Esophagus squamous epithelium (tissue), 5 donors: ENCODE data around the gene PECR. TPM values are rescaled to one million over a fixed set of nuclear protein-coding genes. Genes with fewer than 3 reads are reported as not detected.
A peak's percentile ranks its signal among the peaks of the same experiment; 100 is the strongest.
"Not testable (repeated sequence)": the region's sequence is repeated elsewhere in the genome, so short reads cannot be mapped to it uniquely, and the experiment has no call there.

ENCODE experiments used
- DNase-seq: peaks from one replicate; lab custom pipeline; 2025; lab: John Stamatoyannopoulos, UW
- H3K27ac ChIP-seq, 4 donors: fragments of 200-600 bp; sonication (generic); one replicate each; pipeline ENCODE4 v1.5.1; 2016 to 2019; ENCODE audit warnings: mild to moderate bottlenecking in 1 of 4
- H3K27me3 ChIP-seq, 4 donors: fragments of 200-600 bp; sonication (generic); 1 replicate in 3 of 4; 2 replicates in 1 of 4; pipeline versions ENCODE4 v1.5.1 to v1.6.0; 2017 to 2021; ENCODE audit warnings: antibody characterized with exemption in 1 of 4
- H3K36me3 ChIP-seq, 3 donors: fragments of 200-600 bp; sonication (generic); one replicate each; pipeline ENCODE4 v1.5.1; 2016 to 2019
- H3K4me1 ChIP-seq, 3 donors: fragments of 200-600 bp; sonication (generic); one replicate each; pipeline ENCODE4 v1.5.1; 2017 to 2019
- H3K4me3 ChIP-seq, 4 donors: fragments of 200-600 bp; sonication (generic); 1 replicate in 3 of 4; 2 replicates in 1 of 4; pipeline ENCODE4 v1.5.1; 2016 to 2019; ENCODE audit warnings: mild to moderate bottlenecking in 2 of 4, moderate library complexity in 1 of 4
- H3K9me3 ChIP-seq, 3 donors: fragments of 200-600 bp; sonication (generic); one replicate each; pipeline ENCODE4 v1.5.1; 2016 to 2019
- POLR2A ChIP-seq, 4 donors: fragments of 450-650 bp; IDR thresholded peaks; one replicate each; pipeline ENCODE4 v1.6.1; 2017; ENCODE audit warnings: antibody characterized with exemption in 4 of 4, mild to moderate bottlenecking in 4 of 4, moderate library complexity in 3 of 4
- WGBS, 2 donors: methylation state at CpG; one replicate each; pipeline ENCODE4 v1.1.5; 2018; 5-methylcytosine and 5-hydroxymethylcytosine counted together
- intact Hi-C: fragments of 100-400 bp; cut with DNase I; formaldehyde crosslinking; loops from one replicate; pipeline ENCODE4 v1.15.0; 2022
- total RNA-seq, 4 donors: library from RNA; depleted of rRNA; stranded (reverse); fragments of >200 nt; gene quantifications; one replicate each; pipeline ENCODE4 v1.1.0, GENCODE V29; 2016
- TF ChIP-seq, protein P1 (sequence below), 6 experiments: fragments of 450-650 bp in 4 of 6; fragments of 200-600 bp in 2 of 6; sonication (generic) in 2 of 6; IDR thresholded peaks; one replicate each; pipeline ENCODE4 v1.5.1; 2016 to 2019; ENCODE audit warnings: antibody characterized with exemption in 6 of 6, mild to moderate bottlenecking in 4 of 6, moderate library complexity in 4 of 6
- donor health status: DM: yes; HTN: yes; CAD: no.

PECR gene
- total RNA-seq, 4 donors from 2014 or later: 1.5 to 6.8 (median 5.1) TPM

DNA sequence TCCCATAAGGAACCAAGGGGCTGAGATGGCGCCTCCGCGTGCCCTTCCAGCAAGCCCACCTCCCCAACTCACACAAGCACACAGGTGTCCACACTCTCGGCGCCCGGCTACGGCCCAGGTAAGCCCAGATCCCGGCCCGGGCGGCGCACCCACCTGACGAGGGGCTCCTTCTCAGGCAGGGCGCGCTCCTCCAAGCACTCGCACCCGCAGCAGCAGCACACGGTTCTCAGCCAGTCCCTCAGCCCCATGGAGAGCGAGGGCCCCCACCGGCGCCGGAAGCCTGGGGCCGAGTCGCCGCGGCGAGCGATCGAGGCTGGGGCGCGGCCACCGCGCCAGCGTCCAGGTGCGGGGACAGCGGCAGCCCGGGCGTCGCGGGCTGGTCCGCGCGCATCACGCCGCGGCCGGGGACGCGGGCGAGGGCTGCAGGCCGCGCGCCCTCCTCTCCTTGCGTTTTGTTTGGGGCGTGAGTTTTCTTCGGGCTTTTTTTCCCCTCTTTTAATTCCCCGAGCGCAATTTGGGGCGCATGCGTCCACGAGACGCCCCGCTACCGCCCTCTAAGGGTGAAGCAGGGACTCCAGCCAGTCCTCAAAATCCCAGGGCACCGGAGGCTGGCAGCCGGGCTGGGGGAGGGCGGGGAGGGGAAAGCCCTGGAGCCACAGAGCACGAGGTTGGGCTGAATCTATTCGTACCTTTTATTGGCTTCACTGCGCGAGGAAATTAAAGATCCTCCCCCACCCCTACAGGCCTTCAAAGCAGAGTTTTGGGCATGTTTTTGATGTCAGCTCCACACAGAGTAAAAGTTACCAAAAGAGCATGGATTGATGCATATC, 68.3 kb downstream of the PECR start, which contains the start of gene MREG:
Gene MREG, minus strand, starts transcription at position 472 of the 830 bp plus-strand sequence. Its CDS starts 224 bp downstream, at position 248.
- DNase-seq: no peak
- Histone ChIP-seq H3K4me3 (peak within 1 kb of the TSS; percentile 74 to 86 (median 82)), H3K27me3 (no peaks in the 10 kb centered on the region), H3K27ac (peak within 1 kb of the TSS; percentile 85 to 96 (median 95)), H3K4me1 (peaks cover 3 to 49% (median 6%) of the 10 kb centered on the region in 3 donors), H3K9me3 (no peaks in the 10 kb centered on the region), H3K36me3 (no peaks in the 10 kb centered on the region)
- TF ChIP-seq POLR2A (IDR thresholded peaks at IDR 0.05): peak in 1 of 4 donors; percentile 8
- TF ChIP-seq, protein P1, sequence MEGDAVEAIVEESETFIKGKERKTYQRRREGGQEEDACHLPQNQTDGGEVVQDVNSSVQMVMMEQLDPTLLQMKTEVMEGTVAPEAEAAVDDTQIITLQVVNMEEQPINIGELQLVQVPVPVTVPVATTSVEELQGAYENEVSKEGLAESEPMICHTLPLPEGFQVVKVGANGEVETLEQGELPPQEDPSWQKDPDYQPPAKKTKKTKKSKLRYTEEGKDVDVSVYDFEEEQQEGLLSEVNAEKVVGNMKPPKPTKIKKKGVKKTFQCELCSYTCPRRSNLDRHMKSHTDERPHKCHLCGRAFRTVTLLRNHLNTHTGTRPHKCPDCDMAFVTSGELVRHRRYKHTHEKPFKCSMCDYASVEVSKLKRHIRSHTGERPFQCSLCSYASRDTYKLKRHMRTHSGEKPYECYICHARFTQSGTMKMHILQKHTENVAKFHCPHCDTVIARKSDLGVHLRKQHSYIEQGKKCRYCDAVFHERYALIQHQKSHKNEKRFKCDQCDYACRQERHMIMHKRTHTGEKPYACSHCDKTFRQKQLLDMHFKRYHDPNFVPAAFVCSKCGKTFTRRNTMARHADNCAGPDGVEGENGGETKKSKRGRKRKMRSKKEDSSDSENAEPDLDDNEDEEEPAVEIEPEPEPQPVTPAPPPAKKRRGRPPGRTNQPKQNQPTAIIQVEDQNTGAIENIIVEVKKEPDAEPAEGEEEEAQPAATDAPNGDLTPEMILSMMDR (IDR thresholded peaks at IDR 0.05): peak; percentile 53 to 79 (median 70)
- WGBS, 2 donors: 0 to 6% methylated on average over 8 to 9 of the region's 70 CpGs
- intact Hi-C loops: no loop called here

DNA sequence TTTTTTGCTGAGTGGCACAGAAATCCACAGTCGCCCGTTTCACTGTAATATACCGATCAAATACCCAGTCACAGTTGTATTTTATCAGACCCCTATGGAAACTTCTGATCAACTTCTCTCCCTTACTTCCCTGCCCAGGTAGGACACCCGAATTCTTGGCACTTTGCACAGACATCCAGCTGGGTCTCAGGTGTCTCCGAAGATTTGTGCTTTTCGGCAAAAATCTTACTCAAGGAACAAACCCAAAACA, 68.9 kb downstream of the PECR start:
- TF ChIP-seq, protein P1 (IDR thresholded peaks at IDR 0.05): peak in 1 of 6 experiments; percentile 11
- TF ChIP-seq POLR2A (IDR thresholded peaks at IDR 0.05): no peak
- intact Hi-C loops: no loop called here
- Histone ChIP-seq H3K27ac (peak overlapping the region; percentile 85 to 96 (median 95)), H3K4me1 (peaks cover 4 to 51% (median 6%) of the 10 kb centered on the region in 3 donors), H3K27me3 (no peaks in the 10 kb centered on the region), H3K36me3 (no peaks in the 10 kb centered on the region), H3K9me3 (no peaks in the 10 kb centered on the region), H3K4me3 (peak overlapping the region; percentile 74 to 86 (median 82))
- DNase-seq: no peak
- WGBS, 2 donors: 5 to 18% methylated on average over 5 to 6 of the region's 6 CpGs

DNA sequence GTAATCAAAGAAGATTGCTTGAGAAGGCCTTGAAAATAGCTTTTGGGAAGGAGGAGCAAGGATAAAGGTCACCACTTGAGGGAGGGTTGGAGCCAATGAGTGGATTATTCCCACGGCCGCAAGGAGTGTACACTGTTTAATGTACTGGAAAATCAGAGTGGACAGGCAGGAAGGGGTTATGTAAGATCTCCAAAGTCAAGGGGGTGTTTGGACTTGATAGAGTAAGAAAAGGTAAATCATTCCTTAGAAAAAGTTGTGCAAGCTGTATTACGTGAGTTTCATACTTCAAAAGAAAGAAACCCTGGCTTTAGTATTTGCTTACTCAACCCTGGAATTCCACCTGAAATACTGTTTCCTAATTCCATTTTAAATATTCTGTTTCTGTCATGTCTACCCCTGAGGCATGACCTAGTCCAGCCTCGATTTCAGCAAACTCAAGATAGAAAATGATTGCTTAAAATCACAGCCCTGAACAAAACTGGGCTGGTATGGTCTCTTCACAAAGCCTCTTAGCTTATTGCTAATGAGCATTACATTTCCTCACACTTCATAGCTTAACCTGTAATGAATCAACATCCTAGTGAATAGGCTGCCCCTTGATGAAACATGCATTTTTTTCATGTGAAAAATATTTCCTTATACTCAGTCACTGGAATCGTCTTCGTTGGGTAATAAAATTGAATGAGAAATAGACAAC, 69.3 kb downstream of the PECR start:
- peak overlapping the region; percentile 85 to 96 (median 95) for H3K27ac ChIP-seq
- 15 to 23% methylated on average over 4 to 6 of the region's 6 CpGs for WGBS, 2 donors
- H3K9me3 ChIP-seq: no peaks in the 10 kb centered on the region
- peaks cover 4 to 53% (median 6%) of the 10 kb centered on the region in 3 donors for H3K4me1 ChIP-seq
- no peaks in the 10 kb centered on the region for H3K36me3 ChIP-seq
- intact Hi-C loops: no loop called here
- peak overlapping the region; percentile 74 to 86 (median 82) for H3K4me3 ChIP-seq
- no peaks in the 10 kb centered on the region for H3K27me3 ChIP-seq
- TF ChIP-seq, protein P1 (IDR thresholded peaks at IDR 0.05): peak in 5 of 6 experiments; percentile 5 to 35 (median 26)
- TF ChIP-seq POLR2A (IDR thresholded peaks at IDR 0.05): peak in 1 of 4 donors; percentile 12
- no peak for DNase-seq

DNA sequence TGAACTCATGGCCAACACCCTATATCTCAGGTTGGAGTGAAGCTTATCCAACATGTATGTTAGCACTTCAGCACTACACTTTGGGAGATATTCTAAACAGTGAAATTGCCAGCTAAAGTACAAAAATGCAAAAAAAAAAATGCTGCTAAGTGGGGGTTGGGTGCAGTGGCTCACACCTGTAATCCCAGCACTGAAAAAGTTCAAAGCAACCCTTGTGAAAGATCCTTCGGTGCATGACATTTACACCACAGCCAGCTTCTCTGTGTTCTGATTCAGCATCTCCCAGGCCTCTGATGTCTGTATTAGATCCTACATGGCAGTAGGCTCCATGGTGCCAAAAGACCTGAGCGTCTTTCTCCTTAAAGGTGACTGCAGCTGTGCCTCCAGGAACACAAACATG, 72.4 kb downstream of the PECR start:
- 69 to 77% methylated on average over 2 of the region's 2 CpGs for WGBS, 2 donors
- peaks cover 13 to 78% (median 14%) of the 10 kb centered on the region in 3 donors for H3K4me1 ChIP-seq
- H3K27me3 ChIP-seq, H3K9me3 ChIP-seq, DNase-seq, H3K27ac ChIP-seq, intact Hi-C loops, H3K4me3 ChIP-seq, H3K36me3 ChIP-seq: not testable (repeated sequence)

DNA sequence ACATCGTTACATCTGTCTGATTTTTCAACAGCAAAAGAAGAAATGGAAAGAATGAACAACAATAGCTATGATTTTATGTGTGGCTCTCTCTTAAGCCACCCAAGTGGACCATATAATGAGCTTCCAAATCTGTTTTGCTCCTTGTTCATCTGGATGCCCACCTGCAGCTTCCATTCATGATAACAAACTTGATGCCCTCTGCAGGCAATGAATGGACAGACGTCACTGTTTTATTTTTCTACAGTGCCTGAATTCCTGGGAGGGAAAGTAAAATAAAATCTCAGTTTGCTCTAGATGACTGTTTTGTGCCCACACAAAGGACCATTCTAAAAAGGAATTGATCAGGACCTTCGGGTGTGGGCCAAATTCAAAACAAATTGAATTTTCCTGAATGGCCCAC, 73.2 kb downstream of the PECR start:
- Histone ChIP-seq H3K4me3 (no peak overlapping the region), H3K36me3 (no peaks in the 10 kb centered on the region), H3K9me3 (no peaks in the 10 kb centered on the region), H3K27me3 (no peaks in the 10 kb centered on the region), H3K4me1 (peaks cover 8 to 79% (median 13%) of the 10 kb centered on the region in 3 donors), H3K27ac (no peak overlapping the region)
- WGBS, 2 donors: 79% methylated on average over 3 of the region's 3 CpGs
- no peak for DNase-seq
- TF ChIP-seq, protein P1 (IDR thresholded peaks at IDR 0.05): no peak
- no peak for TF ChIP-seq POLR2A (IDR thresholded peaks at IDR 0.05)
- intact Hi-C loops: no loop called here
